Breast epithelium (tissue), 4 donors: ENCODE results near the gene TNNT1. TPM values are rescaled to one million over a fixed set of nuclear protein-coding genes. Genes with fewer than 3 reads are reported as not detected.

Experiments
- DNase-seq, 2 donors: peaks; one replicate each; pipeline ENCODE4 v3.0.0-alpha.2; 2019; ENCODE audit warnings: low spot score in 2 of 2
- H3K27ac ChIP-seq, 2 donors: fragments of 200-600 bp; sonication (generic) in 1 of 2; one replicate each; pipeline ENCODE4 v1.5.1; 2016 to 2019; ENCODE audit warnings: mild to moderate bottlenecking in 1 of 2
- H3K27me3 ChIP-seq, 2 donors: fragments of 200-600 bp; sonication (generic) in 1 of 2; one replicate each; pipeline versions ENCODE4 v1.5.1 to v1.6.0; 2017 to 2019; ENCODE audit warnings: control low read depth in 1 of 2, mild to moderate bottlenecking in 1 of 2
- H3K36me3 ChIP-seq: fragments of 200-600 bp; one replicate; pipeline ENCODE4 v1.5.1; 2019
- H3K4me1 ChIP-seq, 2 donors: fragments of 200-600 bp; sonication (generic); one replicate each; pipeline ENCODE4 v1.5.1; 2016 to 2019; ENCODE audit warnings: control low read depth in 1 of 2
- H3K4me3 ChIP-seq, 3 donors: fragments of 200-600 bp; sonication (generic); 1 replicate in 2 of 3; 2 replicates in 1 of 3; pipeline ENCODE4 v1.5.1; 2016 to 2019; ENCODE audit warnings: mild to moderate bottlenecking in 3 of 3, moderate library complexity in 2 of 3
- H3K9me3 ChIP-seq, 2 donors: fragments of 200-600 bp; sonication (generic) in 1 of 2; one replicate each; pipeline ENCODE4 v1.5.1; 2016 to 2019; ENCODE audit warnings: control low read depth in 1 of 2
- POLR2A ChIP-seq: fragments of 450-650 bp; IDR thresholded peaks from one replicate; pipeline ENCODE4 v1.6.1; 2016; ENCODE audit warnings: antibody characterized with exemption, mild to moderate bottlenecking, moderate library complexity
- POLR2AphosphoS5 ChIP-seq, 3 donors: sonication (generic); formaldehyde crosslinking; IDR thresholded peaks; one replicate each; pipeline ENCODE4 v1.6.1; 2017; ENCODE audit warnings: antibody characterized with exemption in 3 of 3
- intact Hi-C: fragments of 100-400 bp; cut with DNase I; formaldehyde crosslinking; loops from one replicate; pipeline ENCODE4 v1.15.1; 2023; ENCODE audit warnings: low total_unique reads
- total RNA-seq, 3 donors: library from RNA; depleted of rRNA; stranded (reverse); fragments of >200 nt; gene quantifications; one replicate each; pipeline ENCODE4 v1.1.0, GENCODE V29; 2016
- TF ChIP-seq, protein P1 (sequence below), 3 donors: fragments of 450-650 bp; IDR thresholded peaks; one replicate each; pipeline ENCODE4 v1.5.1; 2016 to 2017; ENCODE audit warnings: antibody characterized with exemption in 3 of 3, mild to moderate bottlenecking in 3 of 3, moderate library complexity in 3 of 3

TNNT1 gene
- total RNA-seq, 3 donors from 2014 or later: 3.7 to 7.2 TPM; not detected in 1

DNA sequence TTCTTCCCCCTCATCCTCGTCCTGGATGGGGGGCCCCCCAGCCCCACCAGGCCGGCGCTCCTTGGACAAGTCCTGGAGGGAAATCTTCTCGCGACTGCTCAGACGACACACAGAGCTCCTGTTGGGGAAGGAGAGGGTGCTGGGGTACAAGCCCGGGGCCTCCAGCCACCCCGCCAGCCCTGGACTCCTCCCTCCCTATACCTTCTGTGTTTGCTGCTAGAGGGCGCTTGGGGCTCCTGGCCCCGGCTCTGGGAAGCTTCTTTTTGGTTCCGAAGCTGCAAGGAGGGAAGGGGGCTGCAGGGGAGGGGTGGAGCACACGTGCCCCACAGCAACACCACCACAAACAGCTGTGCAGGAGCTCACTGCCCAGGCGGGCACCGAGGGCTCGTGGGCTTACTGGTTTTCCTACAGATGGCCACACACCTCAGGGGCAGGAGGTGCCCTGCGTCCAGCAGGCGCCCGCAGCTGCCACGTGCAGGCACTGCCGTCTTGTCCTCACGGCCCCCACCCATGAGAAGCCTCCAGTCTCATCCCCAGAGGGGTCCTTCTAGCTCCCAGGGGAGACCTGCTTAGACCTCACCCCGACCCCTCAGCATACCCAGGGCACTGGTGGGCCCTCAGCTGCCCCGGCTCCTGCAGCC is 52.8 kb downstream of the TNNT1 start:
- intact Hi-C loops: no loop called here
- Histone ChIP-seq H3K4me3 (no peak overlapping the region), H3K9me3 (no peaks in the 10 kb centered on the region), H3K36me3 (peaks cover 4% of the 10 kb centered on the region), H3K27me3 (no peaks in the 10 kb centered on the region), H3K4me1 (no peaks in the 10 kb centered on the region), H3K27ac (no peak overlapping the region)
- TF ChIP-seq POLR2A (no peak), POLR2AphosphoS5 (IDR thresholded peaks at IDR 0.05) (no peak)
- TF ChIP-seq, protein P1, sequence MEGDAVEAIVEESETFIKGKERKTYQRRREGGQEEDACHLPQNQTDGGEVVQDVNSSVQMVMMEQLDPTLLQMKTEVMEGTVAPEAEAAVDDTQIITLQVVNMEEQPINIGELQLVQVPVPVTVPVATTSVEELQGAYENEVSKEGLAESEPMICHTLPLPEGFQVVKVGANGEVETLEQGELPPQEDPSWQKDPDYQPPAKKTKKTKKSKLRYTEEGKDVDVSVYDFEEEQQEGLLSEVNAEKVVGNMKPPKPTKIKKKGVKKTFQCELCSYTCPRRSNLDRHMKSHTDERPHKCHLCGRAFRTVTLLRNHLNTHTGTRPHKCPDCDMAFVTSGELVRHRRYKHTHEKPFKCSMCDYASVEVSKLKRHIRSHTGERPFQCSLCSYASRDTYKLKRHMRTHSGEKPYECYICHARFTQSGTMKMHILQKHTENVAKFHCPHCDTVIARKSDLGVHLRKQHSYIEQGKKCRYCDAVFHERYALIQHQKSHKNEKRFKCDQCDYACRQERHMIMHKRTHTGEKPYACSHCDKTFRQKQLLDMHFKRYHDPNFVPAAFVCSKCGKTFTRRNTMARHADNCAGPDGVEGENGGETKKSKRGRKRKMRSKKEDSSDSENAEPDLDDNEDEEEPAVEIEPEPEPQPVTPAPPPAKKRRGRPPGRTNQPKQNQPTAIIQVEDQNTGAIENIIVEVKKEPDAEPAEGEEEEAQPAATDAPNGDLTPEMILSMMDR (IDR thresholded peaks at IDR 0.05): no peak
- DNase-seq: no peak

DNA sequence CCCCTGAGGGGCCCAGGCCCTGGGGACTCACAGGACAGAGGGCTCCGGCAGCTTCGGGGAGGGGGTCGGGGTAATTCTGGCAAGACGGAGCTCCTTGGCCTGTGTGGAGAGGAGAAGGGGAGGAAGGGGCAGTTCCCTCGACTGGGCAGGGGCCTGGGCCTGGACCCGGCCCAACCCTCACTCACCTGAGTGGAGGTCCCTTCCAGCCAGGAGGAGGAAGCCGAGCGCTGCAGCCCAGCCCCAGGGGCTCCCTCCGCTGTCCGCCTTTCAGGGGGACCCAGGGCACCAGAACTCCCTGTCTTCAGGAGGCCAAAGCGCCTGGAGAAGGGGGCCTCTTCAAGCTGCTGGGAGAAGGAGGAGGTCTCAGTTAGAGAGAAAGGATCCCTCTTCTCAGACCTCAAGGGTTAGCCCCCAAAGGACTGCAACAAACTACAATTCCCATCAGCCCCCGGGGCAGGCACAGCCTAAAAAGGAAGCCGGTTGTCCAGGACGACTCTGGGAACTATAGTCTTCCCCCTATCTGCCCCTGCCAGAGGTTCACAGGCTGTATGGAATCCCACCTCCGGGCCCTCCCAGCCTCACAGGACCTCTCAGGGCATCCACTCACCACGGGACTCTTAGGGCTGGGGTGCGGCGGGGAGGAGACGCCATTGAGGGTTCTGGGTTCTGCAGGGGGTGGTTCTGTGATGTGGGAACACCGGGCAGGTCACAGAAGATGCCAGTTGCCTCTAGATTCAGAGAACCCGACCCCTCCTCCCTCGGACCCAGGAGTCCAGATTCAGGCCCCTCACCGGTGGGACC is 53.5 kb downstream of the TNNT1 start:
- Histone ChIP-seq H3K36me3 (peaks cover 6% of the 10 kb centered on the region), H3K4me3 (no peak overlapping the region), H3K27ac (no peak overlapping the region), H3K9me3 (no peaks in the 10 kb centered on the region), H3K27me3 (no peaks in the 10 kb centered on the region), H3K4me1 (no peaks in the 10 kb centered on the region)
- no peak for DNase-seq
- intact Hi-C loops: no loop called here
- no peak for TF ChIP-seq POLR2AphosphoS5 (IDR thresholded peaks at IDR 0.05)
- TF ChIP-seq, protein P1 (IDR thresholded peaks at IDR 0.05): no peak
- TF ChIP-seq POLR2A: no peak

DNA sequence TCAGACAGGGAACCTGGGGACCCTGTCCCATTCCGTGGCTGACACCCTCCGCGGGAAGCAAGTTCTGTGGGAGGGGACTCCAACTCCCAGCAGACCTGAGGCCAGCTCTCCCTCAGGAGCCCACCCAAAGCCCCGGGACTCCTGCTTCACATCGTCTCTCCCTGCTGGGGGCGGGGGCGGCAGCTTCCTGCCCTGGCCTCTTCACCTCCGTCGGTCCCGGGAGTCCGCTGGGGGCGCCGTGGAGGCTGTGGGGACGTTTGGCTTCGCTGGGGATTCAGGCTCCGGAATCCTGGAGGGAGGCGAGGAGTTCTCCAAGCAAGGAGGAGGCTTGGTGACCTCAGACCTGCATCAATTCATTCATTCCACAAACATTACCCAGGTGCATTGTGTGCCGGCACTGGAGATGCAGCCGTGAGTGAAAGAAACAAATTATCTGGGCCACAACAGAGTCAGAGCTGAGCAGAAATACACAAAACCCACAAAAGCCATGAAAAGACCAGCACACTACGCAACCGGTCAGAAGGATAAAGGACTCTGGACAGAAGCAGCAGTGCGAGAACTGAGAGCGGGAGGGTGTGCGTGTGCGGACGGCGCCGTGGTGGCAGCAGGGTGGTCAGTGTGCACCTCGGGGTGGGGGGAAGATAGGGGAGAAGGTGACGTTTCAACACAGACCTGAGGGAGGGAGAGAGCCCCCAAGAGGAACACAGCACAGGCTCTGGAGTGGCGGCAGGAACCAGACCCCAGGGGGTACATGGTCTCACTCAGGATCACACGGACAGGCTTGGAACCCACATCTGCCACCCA is 54.3 kb downstream of the TNNT1 start:
- intact Hi-C loops: no loop called here
- H3K4me1 ChIP-seq: no peaks in the 10 kb centered on the region

DNA sequence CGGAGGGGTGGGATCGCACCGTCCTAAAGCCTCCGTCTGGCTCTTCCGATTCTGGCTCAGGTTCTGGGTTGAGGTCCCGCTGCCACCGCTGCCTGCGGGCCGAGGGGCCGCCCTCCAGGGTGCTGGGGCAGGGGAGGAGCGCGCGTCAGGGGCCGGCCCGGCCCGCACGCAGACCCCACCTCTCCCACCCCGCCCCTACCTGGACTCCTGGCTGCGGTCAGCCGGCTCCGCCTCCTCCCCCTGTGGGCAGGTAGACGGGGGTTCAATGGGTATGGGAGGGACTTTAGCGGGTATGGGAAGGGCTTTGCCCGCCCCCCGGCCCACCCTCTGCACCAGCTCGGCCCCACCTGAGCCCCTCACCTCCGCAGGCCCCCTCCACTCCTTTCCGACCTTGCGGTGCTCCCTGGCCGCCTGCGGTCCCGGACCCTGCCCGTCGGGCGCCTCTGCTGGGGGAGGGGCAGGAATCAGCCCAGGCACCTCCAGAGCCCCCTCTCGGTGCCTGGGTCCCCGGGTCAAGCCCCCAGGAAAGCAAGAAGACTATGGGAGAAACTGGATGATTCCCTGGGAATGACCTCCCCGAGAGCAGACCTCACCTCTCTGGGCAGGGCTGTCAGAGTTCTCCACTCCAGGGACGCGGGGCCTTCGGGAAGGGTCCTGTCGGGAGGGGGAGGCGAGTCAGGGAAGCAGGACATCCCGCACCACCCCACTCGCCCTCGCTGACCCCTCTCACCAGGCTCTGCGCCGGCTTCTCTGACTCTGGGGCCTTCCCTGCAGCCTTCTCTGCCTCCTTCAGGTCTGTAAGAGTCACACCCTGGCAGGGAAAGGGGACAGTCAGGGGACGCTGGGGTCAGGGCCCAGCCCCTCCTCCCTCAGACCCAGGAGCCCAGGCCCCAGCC is 56.3 kb downstream of the TNNT1 start:
- DNase-seq: no peak
- Histone ChIP-seq H3K27me3 (no peaks in the 10 kb centered on the region), H3K27ac (no peak overlapping the region), H3K4me3 (no peak overlapping the region), H3K4me1 (no peaks in the 10 kb centered on the region), H3K36me3 (peaks cover 6% of the 10 kb centered on the region), H3K9me3 (no peaks in the 10 kb centered on the region)
- TF ChIP-seq POLR2AphosphoS5 (IDR thresholded peaks at IDR 0.05) (no peak), POLR2A (no peak)
- TF ChIP-seq, protein P1 (IDR thresholded peaks at IDR 0.05): no peak
- intact Hi-C loops: no loop called here

More for the DNA sequence above, 54.3 kb downstream of the TNNT1 start:
- no peak for TF ChIP-seq POLR2AphosphoS5 (IDR thresholded peaks at IDR 0.05)
- TF ChIP-seq, protein P1 (IDR thresholded peaks at IDR 0.05): no peak
- no peak for TF ChIP-seq POLR2A
- no peak for DNase-seq
- peaks cover 6% of the 10 kb centered on the region for H3K36me3 ChIP-seq
- no peaks in the 10 kb centered on the region for H3K27me3 ChIP-seq
- no peak overlapping the region for H3K27ac ChIP-seq
- H3K4me3 ChIP-seq: no peak overlapping the region
- H3K9me3 ChIP-seq: no peaks in the 10 kb centered on the region
